GM12891 (cell line): ENCODE results near the gene PPM1F.

Source experiments
- POLR2A ChIP-seq: IDR thresholded peaks from 2 replicates; pipeline ENCODE4 v1.6.1; 2011; ENCODE audit warnings: low read depth, low read length, control low read depth
- POLR2AphosphoS5 ChIP-seq: IDR thresholded peaks from 2 replicates; pipeline ENCODE4 v1.6.1; 2011; ENCODE audit warnings: low read depth, low read length, control low read depth
- TAF1 ChIP-seq: IDR thresholded peaks from 2 replicates; pipeline ENCODE4 v1.6.1; 2011; ENCODE audit warnings: low read depth, low read length, control low read depth

DNA sequence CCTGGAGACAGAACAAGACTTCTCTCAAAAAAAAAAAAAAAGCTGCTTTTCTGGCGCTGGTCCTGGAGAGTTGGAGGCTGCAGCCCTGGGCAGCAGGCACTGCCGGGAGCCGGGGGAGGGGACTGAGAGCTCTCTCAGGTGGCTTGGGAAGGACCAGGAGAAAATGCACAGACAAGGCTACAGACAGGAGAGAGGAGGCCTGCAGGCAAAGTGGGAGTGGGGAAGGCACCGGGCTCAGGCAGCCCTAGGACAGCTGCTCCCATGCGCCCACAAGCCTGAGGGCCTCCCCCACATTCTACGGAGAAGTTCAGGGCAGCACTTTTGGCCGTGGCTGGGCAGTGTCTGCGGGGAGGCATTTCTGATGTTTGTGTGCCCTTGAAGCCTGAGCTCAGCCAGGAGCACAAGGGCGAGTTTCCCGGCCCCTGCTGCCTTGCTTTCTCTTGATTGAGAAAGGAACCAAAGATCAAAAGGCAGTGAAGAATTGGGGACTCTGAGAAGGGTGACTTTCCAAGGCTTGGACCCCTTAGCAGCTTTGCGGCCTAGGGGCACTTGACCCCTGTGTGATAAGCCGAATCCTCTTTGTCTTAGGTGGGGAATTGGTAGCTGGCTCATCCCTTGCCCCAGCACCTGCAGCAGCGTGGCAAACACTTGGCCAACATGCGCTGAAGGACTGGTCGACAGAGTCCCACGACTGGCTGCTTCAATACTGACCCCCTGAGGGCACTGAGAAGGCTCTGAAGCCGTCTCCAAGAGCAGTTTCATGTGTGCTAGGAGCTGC is 35.3 kb downstream of the PPM1F start:
- TF ChIP-seq POLR2AphosphoS5 = no peak
- no peak for TF ChIP-seq POLR2A
- no peak for TF ChIP-seq TAF1
